GM23248 (cell line): Measurements from ENCODE around the gene STS.

Experiments used
- EZH2 ChIP-seq: fragments of 200-600 bp; sonication (generic); IDR thresholded peaks from 2 replicates; pipeline ENCODE4 v1.6.1; 2018; ENCODE audit warnings: antibody characterized with exemption, mild to moderate bottlenecking; ENCODE audit not compliant: insufficient read depth, poor library complexity, severe bottlenecking
- EZH2phosphoT487 ChIP-seq: fragments of 200-600 bp; sonication (generic); IDR thresholded peaks from 2 replicates; pipeline ENCODE4 v1.6.1; 2018; ENCODE audit warnings: antibody characterized with exemption, moderate library complexity, mild to moderate bottlenecking, low read depth; ENCODE audit not compliant: insufficient read depth

DNA sequence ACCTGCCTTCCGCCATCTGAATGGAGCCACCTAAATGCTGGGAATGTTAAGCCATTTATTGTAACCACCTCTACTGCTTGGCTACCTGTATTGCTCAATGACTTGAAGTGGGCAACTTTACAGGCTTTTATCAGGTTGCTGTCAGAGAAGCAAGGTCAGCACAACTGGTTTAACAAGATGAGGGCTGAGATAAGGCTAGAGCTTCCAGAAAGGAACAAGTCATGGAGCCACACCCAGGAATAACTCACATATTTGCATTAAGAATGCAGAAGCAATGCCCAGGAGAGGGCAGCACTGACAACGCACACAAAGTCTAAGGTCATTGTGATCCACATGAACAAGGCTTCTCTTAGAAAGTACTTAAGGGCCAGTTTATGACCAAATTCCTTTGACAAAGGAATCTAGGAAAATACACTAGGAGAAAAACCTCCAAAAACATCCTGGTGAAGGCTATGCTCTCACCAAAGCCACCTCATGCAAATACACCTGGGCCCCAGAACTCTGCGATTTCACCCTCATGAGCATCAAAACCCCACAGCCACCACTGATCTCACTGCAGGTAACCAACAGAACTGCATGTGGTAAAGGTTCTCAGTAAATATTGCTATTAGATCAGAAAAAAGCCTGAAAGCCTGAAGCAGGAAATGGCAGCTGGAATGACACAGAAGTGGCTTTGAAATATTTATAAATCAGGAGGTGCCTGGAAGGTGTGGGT is 15.0 kb upstream of the STS start:
- TF ChIP-seq EZH2 (no peak), EZH2phosphoT487 (no peak)
